BLaER1 (cell line): ENCODE data around the gene EIF2S1.

Experiments
- H3K27ac ChIP-seq: shearing (Covaris generic); formaldehyde crosslinking; 2 replicates; pipeline ENCODE4 v1.8.1; 2022
- H3K27me3 ChIP-seq: shearing (Covaris generic); formaldehyde crosslinking; 2 replicates; pipeline ENCODE4 v1.8.1; 2022
- H3K36me3 ChIP-seq: shearing (Covaris generic); formaldehyde crosslinking; 2 replicates; pipeline ENCODE4 v1.8.1; 2022
- H3K4me1 ChIP-seq: shearing (Covaris generic); formaldehyde crosslinking; 2 replicates; pipeline ENCODE4 v1.8.1; 2022
- H3K4me2 ChIP-seq: shearing (Covaris generic); formaldehyde crosslinking; 2 replicates; pipeline ENCODE4 v1.8.1; 2022
- H3K4me3 ChIP-seq: shearing (Covaris generic); formaldehyde crosslinking; 2 replicates; pipeline ENCODE4 v1.8.1; 2022
- H3K9ac ChIP-seq: shearing (Covaris generic); formaldehyde crosslinking; 2 replicates; pipeline ENCODE4 v1.8.1; 2022
- H3K9me3 ChIP-seq: shearing (Covaris generic); formaldehyde crosslinking; 2 replicates; pipeline ENCODE4 v1.8.1; 2022
- H4K20me1 ChIP-seq: shearing (Covaris generic); formaldehyde crosslinking; 2 replicates; pipeline ENCODE4 v1.8.1; 2022
- Cebpa-rat ChIP-seq: shearing (Covaris generic); IDR thresholded peaks from 2 replicates; pipeline ENCODE4 v1.8.1; 2022

EIF2S1 gene

GRCh38 chr14:67420102-67420739 lies 60.1 kb downstream of the EIF2S1 start:
- no peaks in the 10 kb centered on the region for H3K36me3 ChIP-seq
- no peak overlapping the region for H3K4me3 ChIP-seq
- H3K4me2 ChIP-seq: no peak overlapping the region
- no peak overlapping the region for H3K9ac ChIP-seq
- H3K27ac ChIP-seq: no peak overlapping the region
- H3K9me3 ChIP-seq: no peaks in the 10 kb centered on the region
- peaks cover 5% of the 10 kb centered on the region; the same call in 1 of the 2 replicates for H3K4me1 ChIP-seq
- no peaks in the 10 kb centered on the region for H3K27me3 ChIP-seq
- H4K20me1 ChIP-seq: no peaks in the 10 kb centered on the region
- TF ChIP-seq Cebpa-rat: no peak

GRCh38 chr14:67421356-67422224 lies 61.5 kb downstream of the EIF2S1 start:
- Histone ChIP-seq H4K20me1 (no peaks in the 10 kb centered on the region), H3K36me3 (no peaks in the 10 kb centered on the region), H3K4me3 (no peak overlapping the region), H3K4me2 (no peak overlapping the region), H3K9me3 (no peaks in the 10 kb centered on the region), H3K27ac (no peak overlapping the region), H3K27me3 (no peaks in the 10 kb centered on the region), H3K9ac (no peak overlapping the region), H3K4me1 (peaks cover 5% of the 10 kb centered on the region; the same call in 1 of the 2 replicates)
- no peak for TF ChIP-seq Cebpa-rat

- Histone ChIP-seq H3K9me3 (no peaks in the 10 kb centered on the region), H3K27ac (no peak overlapping the region), H4K20me1 (no peaks in the 10 kb centered on the region), H3K36me3 (no peaks in the 10 kb centered on the region), H3K9ac (no peak overlapping the region), H3K4me2 (no peak overlapping the region), H3K27me3 (no peaks in the 10 kb centered on the region), H3K4me3 (no peak overlapping the region), H3K4me1 (peaks cover 5% of the 10 kb centered on the region; the same call in 1 of the 2 replicates)
- TF ChIP-seq Cebpa-rat: no peak
These were observed 63.3 kb downstream of the EIF2S1 start for GRCh38 chr14:67423424-67423823.

GRCh38 chr14:67424539-67424938 lies 64.4 kb downstream of the EIF2S1 start:
- no peak for TF ChIP-seq Cebpa-rat
- no peaks in the 10 kb centered on the region for H3K27me3 ChIP-seq
- H3K36me3 ChIP-seq: no peaks in the 10 kb centered on the region
- H3K9ac ChIP-seq: no peak overlapping the region
- no peak overlapping the region for H3K27ac ChIP-seq
- no peak overlapping the region for H3K4me3 ChIP-seq
- H4K20me1 ChIP-seq: no peaks in the 10 kb centered on the region
- H3K4me1 ChIP-seq: peaks cover 5% of the 10 kb centered on the region; the same call in 1 of the 2 replicates
- H3K4me2 ChIP-seq: no peak overlapping the region
- no peaks in the 10 kb centered on the region for H3K9me3 ChIP-seq

GRCh38 chr14:67425608-67426007 lies 65.5 kb downstream of the EIF2S1 start:
- no peaks in the 10 kb centered on the region for H3K27me3 ChIP-seq
- no peak overlapping the region for H3K4me2 ChIP-seq
- no peaks in the 10 kb centered on the region for H3K9me3 ChIP-seq
- no peaks in the 10 kb centered on the region for H3K36me3 ChIP-seq
- no peak overlapping the region for H3K9ac ChIP-seq
- no peak for TF ChIP-seq Cebpa-rat
- H3K4me1 ChIP-seq: peaks cover 10% of the 10 kb centered on the region
- H3K4me3 ChIP-seq: no peak overlapping the region
- H3K27ac ChIP-seq: no peak overlapping the region
- no peaks in the 10 kb centered on the region for H4K20me1 ChIP-seq

GRCh38 chr14:67426161-67426560 lies 66.0 kb downstream of the EIF2S1 start:
- Histone ChIP-seq H3K9ac (no peak overlapping the region), H3K27ac (no peak overlapping the region), H3K4me3 (no peak overlapping the region), H3K27me3 (no peaks in the 10 kb centered on the region), H3K9me3 (no peaks in the 10 kb centered on the region), H4K20me1 (no peaks in the 10 kb centered on the region), H3K36me3 (no peaks in the 10 kb centered on the region), H3K4me2 (no peak overlapping the region), H3K4me1 (peaks cover 14% of the 10 kb centered on the region)
- TF ChIP-seq Cebpa-rat: no peak

GRCh38 chr14:67426983-67427606 lies 67.0 kb downstream of the EIF2S1 start:
- TF ChIP-seq Cebpa-rat: no peak
- Histone ChIP-seq H3K4me1 (peaks cover 14% of the 10 kb centered on the region), H3K4me2 (peak overlapping the region; percentile 41), H3K27me3 (no peaks in the 10 kb centered on the region), H3K27ac (no peak overlapping the region), H4K20me1 (no peaks in the 10 kb centered on the region), H3K9me3 (no peaks in the 10 kb centered on the region), H3K4me3 (no peak overlapping the region), H3K36me3 (no peaks in the 10 kb centered on the region), H3K9ac (no peak overlapping the region)

GRCh38 chr14:67428501-67429031 lies 68.4 kb downstream of the EIF2S1 start:
- Histone ChIP-seq H3K36me3 (no peaks in the 10 kb centered on the region), H4K20me1 (no peaks in the 10 kb centered on the region), H3K4me2 (no peak overlapping the region), H3K27me3 (no peaks in the 10 kb centered on the region), H3K27ac (no peak overlapping the region), H3K4me3 (no peak overlapping the region), H3K9me3 (no peaks in the 10 kb centered on the region), H3K9ac (no peak overlapping the region), H3K4me1 (peaks cover 11% of the 10 kb centered on the region)
- no peak for TF ChIP-seq Cebpa-rat

GRCh38 chr14:67429510-67430205 lies 69.5 kb downstream of the EIF2S1 start:
- Histone ChIP-seq H3K36me3 (no peaks in the 10 kb centered on the region), H3K27ac (no peak overlapping the region), H3K4me1 (peaks cover 9% of the 10 kb centered on the region), H3K9me3 (no peaks in the 10 kb centered on the region), H4K20me1 (no peaks in the 10 kb centered on the region), H3K9ac (no peak overlapping the region), H3K27me3 (no peaks in the 10 kb centered on the region), H3K4me3 (no peak overlapping the region), H3K4me2 (no peak overlapping the region)
- no peak for TF ChIP-seq Cebpa-rat
